DND-41 (cell line): ENCODE results near the gene HIBCH.

ENCODE experiments used
- ATAC-seq: fragments of 200-7000 bp; cut with Tn5 transposase; 3 replicates; pipeline ENCODE4 v1.9.1; 2021; ENCODE audit warnings: low read depth; ENCODE audit not compliant: insufficient read depth
- DNase-seq: peaks from one replicate; pipeline ENCODE4 v3.0.0-alpha.2; 2020
- H2AFZ ChIP-seq: 2 replicates; pipeline ENCODE4 v1.6.0; 2012; ENCODE audit warnings: low read depth, low read length
- H3K27ac ChIP-seq: 2 replicates; pipeline ENCODE4 v1.5.1; 2012; ENCODE audit warnings: low read length, inconsistent platforms
- H3K27me3 ChIP-seq: fragments of 200-600 bp; sonication (generic); 2 replicates; pipeline ENCODE4 v1.6.0; 2012; ENCODE audit warnings: low read length, mild to moderate bottlenecking, inconsistent platforms; ENCODE audit not compliant: insufficient read depth, poor library complexity
- H3K36me3 ChIP-seq: 2 replicates; pipeline ENCODE4 v1.5.1; 2012; ENCODE audit warnings: low read length, inconsistent platforms; ENCODE audit not compliant: insufficient read depth
- H3K4me1 ChIP-seq: 2 replicates; pipeline ENCODE4 v1.5.1; 2012; ENCODE audit warnings: mild to moderate bottlenecking, low read length; ENCODE audit not compliant: insufficient read depth
- H3K4me2 ChIP-seq: 2 replicates; pipeline ENCODE4 v1.6.0; 2012; ENCODE audit warnings: mild to moderate bottlenecking, moderate library complexity, low read length, inconsistent platforms; ENCODE audit not compliant: insufficient read depth
- H3K4me3 ChIP-seq, 2 experiments: fragments of 200-600 bp in 1 of 2; shearing (Covaris generic) in 1 of 2; 2 replicates each; pipeline ENCODE4 v1.5.1; 2012 to 2016; ENCODE audit warnings: inconsistent platforms in 2 of 2, low read length in 2 of 2, mild to moderate bottlenecking in 2 of 2, low read depth in 1 of 2, moderate library complexity in 1 of 2
- H3K79me2 ChIP-seq: 2 replicates; pipeline ENCODE4 v1.6.0; 2012; ENCODE audit warnings: low read length, inconsistent platforms; ENCODE audit not compliant: insufficient read depth
- H3K9ac ChIP-seq: 2 replicates; pipeline ENCODE4 v1.6.0; 2012; ENCODE audit warnings: low read depth, mild to moderate bottlenecking, inconsistent platforms, low read length, moderate library complexity
- H3K9me3 ChIP-seq: 2 replicates; pipeline ENCODE4 v1.5.1; 2012; ENCODE audit warnings: low read length, moderate library complexity, mild to moderate bottlenecking, inconsistent platforms; ENCODE audit not compliant: insufficient read depth, severe bottlenecking
- H4K20me1 ChIP-seq: 2 replicates; pipeline ENCODE4 v1.6.0; 2012; ENCODE audit warnings: low read length; ENCODE audit not compliant: insufficient read depth
- EZH2 ChIP-seq: IDR thresholded peaks from 3 replicates; pipeline ENCODE4 v1.6.1; 2012; ENCODE audit warnings: borderline replicate concordance, low read depth, mild to moderate bottlenecking, moderate library complexity, low read length, inconsistent platforms; ENCODE audit not compliant: severe bottlenecking
- TF ChIP-seq, protein P1 (sequence below): IDR thresholded peaks from 2 replicates; pipeline ENCODE4 v1.5.1; 2012; ENCODE audit warnings: borderline replicate concordance, low read length, moderate library complexity, mild to moderate bottlenecking; ENCODE audit not compliant: poor library complexity, severe bottlenecking; ENCODE audit errors: extremely low read depth

Gene HIBCH

DNA sequence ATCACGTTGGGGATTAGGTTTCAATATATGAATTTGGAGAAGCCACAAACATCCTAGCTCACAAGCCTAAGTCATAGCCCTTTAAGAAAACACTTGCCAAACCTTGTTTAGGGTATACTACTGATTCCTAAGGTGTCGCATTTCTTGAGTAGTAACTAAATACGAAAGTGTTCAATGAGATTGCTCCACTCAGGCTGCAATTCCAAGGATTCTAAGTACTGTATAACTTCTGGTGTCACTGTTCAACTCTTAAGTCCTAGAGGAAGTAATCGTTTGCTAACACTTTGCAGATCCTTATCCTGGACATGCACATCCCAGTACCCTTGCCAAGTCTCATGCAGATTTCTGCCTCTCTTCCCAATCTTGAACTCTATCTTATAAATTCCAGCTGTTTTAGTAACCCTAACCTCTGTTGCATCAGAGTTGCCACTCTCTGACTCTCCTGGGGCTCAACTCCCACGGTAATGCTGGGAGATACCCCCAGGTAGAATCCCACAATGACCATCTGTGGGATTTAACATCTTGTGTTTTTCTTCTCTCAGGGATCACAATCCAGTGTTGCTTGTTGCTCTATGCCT is 122.4 kb downstream of the HIBCH start:
- Histone ChIP-seq H3K36me3 (peaks cover 20% of the 10 kb centered on the region; the same call in 1 of the 2 replicates), H3K4me2 (no peak overlapping the region), H3K9ac (no peak overlapping the region), H3K4me3 (no peak overlapping the region), H3K79me2 (no peaks in the 10 kb centered on the region), H3K27ac (no peak overlapping the region), H4K20me1 (no peaks in the 10 kb centered on the region), H3K4me1 (no peaks in the 10 kb centered on the region), H2AFZ (no peak overlapping the region), H3K27me3 (no peaks in the 10 kb centered on the region), H3K9me3 (no peaks in the 10 kb centered on the region)
- TF ChIP-seq, protein P1, sequence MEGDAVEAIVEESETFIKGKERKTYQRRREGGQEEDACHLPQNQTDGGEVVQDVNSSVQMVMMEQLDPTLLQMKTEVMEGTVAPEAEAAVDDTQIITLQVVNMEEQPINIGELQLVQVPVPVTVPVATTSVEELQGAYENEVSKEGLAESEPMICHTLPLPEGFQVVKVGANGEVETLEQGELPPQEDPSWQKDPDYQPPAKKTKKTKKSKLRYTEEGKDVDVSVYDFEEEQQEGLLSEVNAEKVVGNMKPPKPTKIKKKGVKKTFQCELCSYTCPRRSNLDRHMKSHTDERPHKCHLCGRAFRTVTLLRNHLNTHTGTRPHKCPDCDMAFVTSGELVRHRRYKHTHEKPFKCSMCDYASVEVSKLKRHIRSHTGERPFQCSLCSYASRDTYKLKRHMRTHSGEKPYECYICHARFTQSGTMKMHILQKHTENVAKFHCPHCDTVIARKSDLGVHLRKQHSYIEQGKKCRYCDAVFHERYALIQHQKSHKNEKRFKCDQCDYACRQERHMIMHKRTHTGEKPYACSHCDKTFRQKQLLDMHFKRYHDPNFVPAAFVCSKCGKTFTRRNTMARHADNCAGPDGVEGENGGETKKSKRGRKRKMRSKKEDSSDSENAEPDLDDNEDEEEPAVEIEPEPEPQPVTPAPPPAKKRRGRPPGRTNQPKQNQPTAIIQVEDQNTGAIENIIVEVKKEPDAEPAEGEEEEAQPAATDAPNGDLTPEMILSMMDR = no peak
- TF ChIP-seq EZH2 = no peak
- no peak for DNase-seq
- ATAC-seq = no peak

DNA sequence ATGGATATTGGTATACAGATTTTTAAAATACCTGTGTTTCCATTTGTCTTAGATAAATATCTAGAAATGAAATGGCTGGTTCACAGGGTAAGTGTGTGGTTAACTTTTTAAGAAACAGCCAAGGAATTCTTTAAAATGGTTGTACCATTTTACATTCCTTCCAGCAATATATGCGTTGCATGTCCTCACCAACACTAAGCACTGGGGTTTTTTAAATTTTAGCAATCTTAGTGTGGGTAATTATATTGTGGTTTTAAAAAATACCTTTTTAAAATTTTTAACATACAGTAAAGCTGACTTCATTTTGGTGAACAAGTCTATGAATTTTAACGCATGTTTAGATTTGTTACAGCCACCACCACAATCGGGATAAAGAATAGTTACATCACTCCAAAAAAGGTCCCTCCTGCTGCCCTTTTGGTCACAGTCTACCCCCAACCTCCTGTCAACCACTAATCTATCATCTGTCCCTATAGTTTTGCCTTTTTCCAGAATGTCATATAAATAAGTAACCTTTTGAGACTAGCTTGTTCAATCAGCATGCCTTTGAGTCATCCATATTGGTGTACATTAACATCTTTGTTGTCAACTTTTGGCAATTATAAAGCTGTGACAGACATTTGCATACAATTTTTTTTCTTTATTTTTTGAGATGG is 129.0 kb downstream of the HIBCH start:
- H3K27ac ChIP-seq = no peak overlapping the region
- no peaks in the 10 kb centered on the region for H4K20me1 ChIP-seq
- no peak for DNase-seq
- H3K9ac ChIP-seq = no peak overlapping the region
- no peaks in the 10 kb centered on the region for H3K36me3 ChIP-seq
- no peaks in the 10 kb centered on the region for H3K9me3 ChIP-seq
- H3K79me2 ChIP-seq = no peaks in the 10 kb centered on the region
- no peaks in the 10 kb centered on the region for H3K4me1 ChIP-seq
- TF ChIP-seq, protein P1 = no peak
- no peak for TF ChIP-seq EZH2
- no peaks in the 10 kb centered on the region for H3K27me3 ChIP-seq
- no peak overlapping the region for H2AFZ ChIP-seq
- ATAC-seq = no peak
- no peak overlapping the region for H3K4me2 ChIP-seq
- no peak overlapping the region for H3K4me3 ChIP-seq

DNA sequence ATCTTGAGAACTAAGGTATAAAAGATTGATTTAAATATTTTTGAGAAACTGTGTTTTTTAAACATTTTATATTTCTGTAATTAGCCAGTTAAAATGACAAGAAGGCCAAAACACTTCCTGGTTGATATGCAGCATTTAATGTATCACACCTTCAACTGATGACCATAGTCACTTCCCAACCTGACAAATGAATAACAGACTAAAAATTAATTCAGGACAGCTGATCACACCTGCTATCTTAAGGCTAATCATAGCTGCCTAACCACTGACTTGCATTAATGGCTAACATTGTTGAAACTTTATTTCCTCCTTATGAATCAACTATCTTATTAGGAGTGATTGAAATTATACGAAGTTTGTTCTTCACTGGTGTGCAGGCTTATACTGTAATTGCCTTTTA is 131.3 kb downstream of the HIBCH start:
- no peaks in the 10 kb centered on the region for H3K9me3 ChIP-seq
- H2AFZ ChIP-seq = no peak overlapping the region
- H3K4me1 ChIP-seq = no peaks in the 10 kb centered on the region
- no peaks in the 10 kb centered on the region for H3K79me2 ChIP-seq
- no peak for ATAC-seq
- TF ChIP-seq EZH2 = no peak
- TF ChIP-seq, protein P1 = no peak
- H4K20me1 ChIP-seq = no peaks in the 10 kb centered on the region
- no peak overlapping the region for H3K4me3 ChIP-seq
- no peaks in the 10 kb centered on the region for H3K27me3 ChIP-seq
- DNase-seq = no peak
- H3K4me2 ChIP-seq = no peak overlapping the region
- H3K27ac ChIP-seq = no peak overlapping the region
- H3K9ac ChIP-seq = no peak overlapping the region
- no peaks in the 10 kb centered on the region for H3K36me3 ChIP-seq
